H1 (cell line): ENCODE results near the gene CTSS.

ENCODE experiments used
- EGR1 ChIP-seq: IDR thresholded peaks from 2 replicates; pipeline ENCODE4 v1.6.1; 2011; ENCODE audit warnings: low read depth, low read length, borderline replicate concordance
- JUN ChIP-seq: IDR thresholded peaks from 2 replicates; pipeline ENCODE4 v1.6.1; 2011; ENCODE audit warnings: low read depth, mild to moderate bottlenecking, improper control_type of control experiment, low read length
- POLR2AphosphoS5 ChIP-seq: IDR thresholded peaks from 2 replicates; pipeline ENCODE4 v1.6.1; 2011; ENCODE audit warnings: low read depth, low read length
- SUZ12 ChIP-seq: fragments of 200-600 bp; sonication (generic); IDR thresholded peaks from 2 replicates; pipeline ENCODE4 v1.6.1; 2012; ENCODE audit warnings: mild to moderate bottlenecking, inconsistent platforms, low read length, moderate library complexity, mixed read lengths
- TF ChIP-seq, protein P1 (sequence below), 3 experiments: IDR thresholded peaks; 1 replicate in 2 of 3; 2 replicates in 1 of 3; pipeline versions ENCODE4 v1.5.1 to v1.6.1; 2011; ENCODE audit warnings: low read length in 3 of 3, mild to moderate bottlenecking in 3 of 3, inconsistent platforms in 2 of 3, low read depth in 1 of 3, moderate library complexity in 1 of 3; ENCODE audit not compliant: insufficient read depth in 1 of 3; ENCODE audit errors: control extremely low read depth in 1 of 3

DNA sequence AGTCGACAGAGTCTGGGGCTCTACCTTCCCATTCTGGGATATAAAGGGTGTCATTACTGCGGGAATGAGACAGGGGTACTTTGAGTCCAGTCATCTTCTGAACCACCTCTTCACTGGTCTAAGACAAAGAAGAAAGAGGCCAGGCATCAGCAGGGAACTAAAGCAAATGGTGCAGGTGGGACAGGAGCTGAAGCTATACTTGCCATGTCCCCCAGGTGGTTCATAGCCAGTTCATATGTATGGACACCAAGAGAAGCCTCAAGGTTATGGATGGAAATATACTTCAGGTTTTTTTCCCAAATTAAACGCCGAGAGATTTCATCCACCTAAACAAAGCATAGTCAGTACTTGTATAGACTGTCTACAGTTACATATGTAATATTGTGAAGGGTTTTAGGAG is 40.3 kb upstream of the CTSS start:
- TF ChIP-seq EGR1 (no peak), POLR2AphosphoS5 (no peak), SUZ12 (no peak), JUN (no peak)
- TF ChIP-seq, protein P1, sequence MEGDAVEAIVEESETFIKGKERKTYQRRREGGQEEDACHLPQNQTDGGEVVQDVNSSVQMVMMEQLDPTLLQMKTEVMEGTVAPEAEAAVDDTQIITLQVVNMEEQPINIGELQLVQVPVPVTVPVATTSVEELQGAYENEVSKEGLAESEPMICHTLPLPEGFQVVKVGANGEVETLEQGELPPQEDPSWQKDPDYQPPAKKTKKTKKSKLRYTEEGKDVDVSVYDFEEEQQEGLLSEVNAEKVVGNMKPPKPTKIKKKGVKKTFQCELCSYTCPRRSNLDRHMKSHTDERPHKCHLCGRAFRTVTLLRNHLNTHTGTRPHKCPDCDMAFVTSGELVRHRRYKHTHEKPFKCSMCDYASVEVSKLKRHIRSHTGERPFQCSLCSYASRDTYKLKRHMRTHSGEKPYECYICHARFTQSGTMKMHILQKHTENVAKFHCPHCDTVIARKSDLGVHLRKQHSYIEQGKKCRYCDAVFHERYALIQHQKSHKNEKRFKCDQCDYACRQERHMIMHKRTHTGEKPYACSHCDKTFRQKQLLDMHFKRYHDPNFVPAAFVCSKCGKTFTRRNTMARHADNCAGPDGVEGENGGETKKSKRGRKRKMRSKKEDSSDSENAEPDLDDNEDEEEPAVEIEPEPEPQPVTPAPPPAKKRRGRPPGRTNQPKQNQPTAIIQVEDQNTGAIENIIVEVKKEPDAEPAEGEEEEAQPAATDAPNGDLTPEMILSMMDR (IDR thresholded peaks at IDR 0.05; ENCODE audit: control extremely low read depth in 1 of 3, insufficient read depth in 1 of 3, low read depth in 1 of 3, low read length in 3 of 3): no peak
